Mucosa of gallbladder (tissue), 1 donor: ENCODE data around the gene CCER1. TPM values are rescaled to one million over a fixed set of nuclear protein-coding genes. Genes with fewer than 3 reads are reported as not detected.

Experiments used
- DNase-seq: peaks from one replicate; pipeline ENCODE4 v3.0.0-alpha.2; 2020; ENCODE audit warnings: low spot score
- total RNA-seq: library from RNA; stranded (reverse); gene quantifications from one replicate; pipeline ENCODE4 v1.2.1, GENCODE V29; 2021
- donor health status: DM: no; HTN: no; CAD: no.

The CCER1 gene
- total RNA-seq, 1 donor from 2014 or later, result not detected

- no peak for DNase-seq
Measured at GRCh38 chr12:90920222-90920621, 34.8 kb downstream of the CCER1 start.

- DNase-seq, result no peak
Measured at GRCh38 chr12:90917431-90917830, 37.5 kb downstream of the CCER1 start.

- no peak for DNase-seq
Measured at GRCh38 chr12:90916516-90916915, 38.5 kb downstream of the CCER1 start.

GRCh38 chr12:90915353-90915752 lies 39.6 kb downstream of the CCER1 start:
- no peak for DNase-seq

GRCh38 chr12:90910958-90911357 lies 44.0 kb downstream of the CCER1 start:
- no peak for DNase-seq

GRCh38 chr12:90909069-90909770 lies 45.8 kb downstream of the CCER1 start:
- peak; percentile 14 for DNase-seq

- DNase-seq, result no peak
Measured at GRCh38 chr12:90908465-90908864, 46.5 kb downstream of the CCER1 start.

GRCh38 chr12:90905691-90906370 lies 49.1 kb downstream of the CCER1 start:
- DNase-seq, result no peak

- DNase-seq, result no peak
Measured at GRCh38 chr12:90902596-90902995, 52.4 kb downstream of the CCER1 start.

Other genes starting within 250 kb of the CCER1 start
- not detected for gene EPYC, start 49.8 kb upstream of the CCER1 start, total RNA-seq
- gene KERA, start 102.8 kb upstream of the CCER1 start, total RNA-seq, result not detected
- gene LUM, start 156.3 kb upstream of the CCER1 start, total RNA-seq, result 172 TPM
- gene DCN, start 227.6 kb upstream of the CCER1 start, total RNA-seq, result 387 TPM